Myocyte (in vitro differentiated cells): ENCODE measurements around the gene PKD2L1. TPM values are rescaled to one million over a fixed set of nuclear protein-coding genes. Genes with fewer than 3 reads are reported as not detected.

Experiments
- DNase-seq: peaks from one replicate; pipeline ENCODE4 v3.0.0-alpha.2; 2012; ENCODE audit warnings: low read depth
- total RNA-seq: library from RNA; depleted of rRNA; stranded (reverse); fragments of >200 nt; gene quantifications from 2 replicates; pipeline ENCODE4 v1.2.3, GENCODE V29; 2014

The PKD2L1 gene
- total RNA-seq, 1 donor from 2014 or later = 0.13 TPM

GRCh38 chr10:100356067-100357017 lies 26.3 kb upstream of the PKD2L1 start:
- no peak for DNase-seq

- DNase-seq = no peak
Observed at GRCh38 chr10:100355086-100355485, 25.1 kb upstream of the PKD2L1 start.

GRCh38 chr10:100353770-100354485 lies 23.9 kb upstream of the PKD2L1 start:
- no peak for DNase-seq

GRCh38 chr10:100350914-100351485 lies 21.0 kb upstream of the PKD2L1 start:
- DNase-seq = no peak

GRCh38 chr10:100349672-100350071 lies 19.6 kb upstream of the PKD2L1 start:
- no peak for DNase-seq

- DNase-seq = no peak
Observed at GRCh38 chr10:100349087-100349486, 19.1 kb upstream of the PKD2L1 start.

GRCh38 chr10:100348389-100348927 lies 18.4 kb upstream of the PKD2L1 start:
- no peak for DNase-seq

GRCh38 chr10:100347568-100348195 lies 17.7 kb upstream of the PKD2L1 start:
- DNase-seq = no peak

GRCh38 chr10:100346765-100347567 lies 16.9 kb upstream of the PKD2L1 start, which contains the start of gene SCD:
TSS of gene SCD (plus strand) at chr10:100347233. CDS start at chr10:100347505, 272 bp downstream.
- DNase-seq = peak; percentile 98

- peak; percentile 77 for DNase-seq
Observed at GRCh38 chr10:100346351-100346764, 16.3 kb upstream of the PKD2L1 start.

GRCh38 chr10:100345570-100346330 lies 15.7 kb upstream of the PKD2L1 start:
- peak; percentile 68 for DNase-seq

- no peak for DNase-seq
Observed at GRCh38 chr10:100344241-100344788, 14.3 kb upstream of the PKD2L1 start.

GRCh38 chr10:100342627-100342972 lies 12.6 kb upstream of the PKD2L1 start:
- DNase-seq = no peak

- peak; percentile 67 for DNase-seq
Observed at GRCh38 chr10:100341953-100342626, 12.1 kb upstream of the PKD2L1 start.

- DNase-seq = peak; percentile 93
Observed at GRCh38 chr10:100340948-100341847, 11.2 kb upstream of the PKD2L1 start.

- no peak for DNase-seq
Observed at GRCh38 chr10:100339236-100339635, 9.2 kb upstream of the PKD2L1 start.

GRCh38 chr10:100338434-100339036 lies 8.5 kb upstream of the PKD2L1 start:
- DNase-seq = peak; percentile 76
